ENCODE data around the gene PDZRN4.
A peak's percentile ranks its signal among the peaks of the same experiment; 100 is the strongest.
"Not testable (repeated sequence)": the region's sequence is repeated elsewhere in the genome, so short reads cannot be mapped to it uniquely, and the experiment has no call there.

The PDZRN4 gene

GRCh38 chr12:41520869-41521268 is 332.7 kb downstream of the PDZRN4 start:
- DNase-seq: no peak

- peak; percentile 47 for DNase-seq
Measured at GRCh38 chr12:41521872-41522379, 333.8 kb downstream of the PDZRN4 start.

GRCh38 chr12:41527062-41527461 is 338.9 kb downstream of the PDZRN4 start:
- DNase-seq: no peak

GRCh38 chr12:41527534-41528116 is 339.5 kb downstream of the PDZRN4 start:
- DNase-seq: no peak

- DNase-seq: no peak
Measured at GRCh38 chr12:41528874-41529273, 340.8 kb downstream of the PDZRN4 start.

- DNase-seq: no peak
Measured at GRCh38 chr12:41530441-41530840, 342.3 kb downstream of the PDZRN4 start.

- peak; percentile 25 for DNase-seq
Measured at GRCh38 chr12:41531147-41531829, 343.2 kb downstream of the PDZRN4 start.

GRCh38 chr12:41532072-41532471 is 344.0 kb downstream of the PDZRN4 start:
- no peak for DNase-seq

- DNase-seq: no peak
Measured at GRCh38 chr12:41536813-41537490, 348.8 kb downstream of the PDZRN4 start.

- DNase-seq: no peak
Measured at GRCh38 chr12:41537522-41537921, 349.4 kb downstream of the PDZRN4 start.

GRCh38 chr12:41545761-41546160 is 357.6 kb downstream of the PDZRN4 start:
- no peak for DNase-seq

- not testable (repeated sequence) for DNase-seq
Measured at GRCh38 chr12:41547071-41547470, 359.0 kb downstream of the PDZRN4 start.

- no peak for DNase-seq
Measured at GRCh38 chr12:41548926-41549325, 360.8 kb downstream of the PDZRN4 start.

- DNase-seq: no peak
Measured at GRCh38 chr12:41552588-41552987, 364.5 kb downstream of the PDZRN4 start.

- peak; percentile 17 for DNase-seq
Measured at GRCh38 chr12:41556176-41556575, 368.1 kb downstream of the PDZRN4 start.

- DNase-seq: no peak
Measured at GRCh38 chr12:41557344-41557743, 369.2 kb downstream of the PDZRN4 start.

GRCh38 chr12:41558671-41559070 is 370.6 kb downstream of the PDZRN4 start:
- no peak for DNase-seq

- no peak for DNase-seq
Measured at GRCh38 chr12:41563051-41563450, 374.9 kb downstream of the PDZRN4 start.

- no peak for DNase-seq
Measured at GRCh38 chr12:41564816-41565215, 376.7 kb downstream of the PDZRN4 start.

- no peak for DNase-seq
Measured at GRCh38 chr12:41566703-41567102, 378.6 kb downstream of the PDZRN4 start.

- no peak for DNase-seq
Measured at GRCh38 chr12:41573445-41573844, 385.3 kb downstream of the PDZRN4 start.

GRCh38 chr12:41576925-41577324 is 388.8 kb downstream of the PDZRN4 start:
- DNase-seq: no peak

GRCh38 chr12:41577995-41578394 is 389.9 kb downstream of the PDZRN4 start:
- DNase-seq: no peak

- DNase-seq: no peak
Measured at GRCh38 chr12:41585784-41586183, 397.7 kb downstream of the PDZRN4 start.

All from NCI-H2029 treated with DMSO at 0.1 percent for 48 hours (cell line).